Liver (tissue), 3 donors: ENCODE results near the gene PEX7.

Source experiments
- ATF3 ChIP-seq: IDR thresholded peaks from 2 replicates; pipeline ENCODE4 v1.6.1; 2016; ENCODE audit warnings: antibody characterized with exemption
- CTCF ChIP-seq: fragments of 150-350 bp; IDR thresholded peaks from 2 replicates; pipeline ENCODE4 v1.5.1; 2017; ENCODE audit warnings: improper control_type of control experiment, low read depth, low read length; ENCODE audit not compliant: missing input control
- HNF4G ChIP-seq: IDR thresholded peaks from 2 replicates; pipeline ENCODE4 v1.6.1; 2016; ENCODE audit warnings: antibody characterized with exemption
- REST ChIP-seq: IDR thresholded peaks from 2 replicates; pipeline ENCODE4 v1.6.1; 2016; ENCODE audit warnings: antibody characterized with exemption, mild to moderate bottlenecking
- SP1 ChIP-seq: IDR thresholded peaks from 2 replicates; pipeline ENCODE4 v1.6.1; 2018; ENCODE audit warnings: antibody characterized with exemption, mild to moderate bottlenecking
- TAF1 ChIP-seq: conservative IDR thresholded peaks from 2 replicates; pipeline ENCODE4 v1.6.1; 2016; ENCODE audit warnings: antibody characterized with exemption, mild to moderate bottlenecking
- YY1 ChIP-seq: IDR thresholded peaks from 2 replicates; pipeline ENCODE4 v1.6.1; 2016; ENCODE audit warnings: antibody characterized with exemption, mild to moderate bottlenecking
- ZBTB33 ChIP-seq: IDR thresholded peaks from 2 replicates; pipeline ENCODE4 v1.6.1; 2016; ENCODE audit warnings: antibody characterized with exemption
- donor health status: healthy.
- donor health status: healthy.

- TF ChIP-seq CTCF (no peak), ATF3 (no peak), ZBTB33 (no peak), SP1 (no peak), TAF1 (no peak), YY1 (no peak), REST (no peak), HNF4G (no peak)
Measured at GRCh38 chr6:136801581-136801980, 20.8 kb upstream of the PEX7 start.
